CD4-positive, alpha-beta T cell (primary cell): ENCODE data around the gene ZNF469. TPM values are rescaled to one million over a fixed set of nuclear protein-coding genes. Genes with fewer than 3 reads are reported as not detected.

Experiments used
- ATAC-seq: fragments of 200-7000 bp; cut with Tn5 transposase; one replicate; pipeline ENCODE4 v1.10.0; 2022; ENCODE audit warnings: mild to moderate bottlenecking; ENCODE audit not compliant: poor library complexity
- CTCF ChIA-PET: fragments of 350-600 bp; sonication (Branson Sonifier 250); formaldehyde crosslinking; loops from one replicate; lab custom pipeline; 2021; ENCODE audit warnings: antibody characterized with exemption, inconsistent platforms; lab: Charles Lee
- POLR2A ChIA-PET: fragments of 350-600 bp; sonication (Branson Sonifier 250); formaldehyde crosslinking; loops from one replicate; lab custom pipeline; 2021; ENCODE audit warnings: antibody characterized with exemption, inconsistent platforms; lab: Charles Lee
- DNase-seq, 14 experiments: peaks; one replicate each; pipeline ENCODE4 v3.0.0-alpha.2; 2013 to 2020; ENCODE audit warnings: mixed read lengths in 2 of 14
- H3K27ac ChIP-seq, 2 donors: one replicate each; pipeline versions ENCODE4 v1.5.1 to v1.7.0; 2013; ENCODE audit warnings: low read length in 2 of 2, low read depth in 1 of 2, mild to moderate bottlenecking in 1 of 2
- H3K27me3 ChIP-seq, 2 experiments: 1 replicate in 1 of 2; 2 replicates in 1 of 2; pipeline versions ENCODE4 v1.6.1 to v1.7.0; 2013; ENCODE audit warnings: low read length in 2 of 2, control low read depth in 1 of 2, mild to moderate bottlenecking in 1 of 2, moderate library complexity in 1 of 2; ENCODE audit not compliant: insufficient read depth in 2 of 2, control insufficient read depth in 1 of 2
- H3K36me3 ChIP-seq: one replicate; pipeline ENCODE4 v1.6.1; 2013; ENCODE audit warnings: low read length, control low read depth; ENCODE audit not compliant: insufficient read depth
- H3K4me1 ChIP-seq: one replicate; pipeline ENCODE4 v1.6.1; 2013; ENCODE audit warnings: low read length, control low read depth; ENCODE audit not compliant: insufficient read depth
- H3K4me3 ChIP-seq: one replicate; pipeline ENCODE4 v1.5.1; 2013; ENCODE audit warnings: mild to moderate bottlenecking, low read length, moderate library complexity
- H3K9me3 ChIP-seq, 2 experiments: 1 replicate in 1 of 2; 2 replicates in 1 of 2; pipeline versions ENCODE4 v1.6.1 to v1.7.0; 2013; ENCODE audit warnings: low read length in 2 of 2, mild to moderate bottlenecking in 2 of 2, control low read depth in 1 of 2, moderate library complexity in 1 of 2; ENCODE audit not compliant: control insufficient read depth in 1 of 2, insufficient read depth in 1 of 2
- H3K27ac Mint-ChIP-seq: one replicate; pipeline ENCODE4 v1.8.0; 2020; ENCODE audit warnings: mixed read lengths
- H3K27me3 Mint-ChIP-seq: one replicate; pipeline ENCODE4 v1.8.0; 2021; ENCODE audit warnings: mixed read lengths
- H3K36me3 Mint-ChIP-seq: one replicate; pipeline ENCODE4 v1.8.0; 2021; ENCODE audit warnings: low read depth, mixed read lengths
- H3K4me1 Mint-ChIP-seq: one replicate; pipeline ENCODE4 v1.8.0; 2021; ENCODE audit warnings: low read depth, mixed read lengths
- H3K4me3 Mint-ChIP-seq: one replicate; pipeline ENCODE4 v1.8.0; 2020; ENCODE audit warnings: mild to moderate bottlenecking, mixed read lengths
- H3K9me3 Mint-ChIP-seq: one replicate; pipeline ENCODE4 v1.8.0; 2020; ENCODE audit warnings: mixed read lengths
- CTCF ChIP-seq: fragments of 200-600 bp; IDR thresholded peaks from one replicate; pipeline ENCODE4 v1.8.0; 2022; ENCODE audit warnings: antibody characterized with exemption, mild to moderate bottlenecking
- intact Hi-C, 2 experiments: fragments of 100-400 bp; cut with DNase I in 1 of 2; cut with micrococcal nuclease in 1 of 2; formaldehyde crosslinking; loops; one replicate each; pipeline versions ENCODE4 v1.15.1 to v1.9.0; 2023 to 2025; cut with DNase I, micrococcal nuclease
- total RNA-seq, 174 experiments: library from RNA in 2 of 174; stranded (reverse) in 2 of 174; gene quantifications; one replicate each; pipeline ENCODE4 v1.2.3 and lab custom pipeline; 2021 to 2026

The ZNF469 gene
- total RNA-seq, 2 experiments from 2014 or later, result 0.74 to 0.75 TPM

GRCh38 chr16:88413631-88414030 is 30.9 kb downstream of the ZNF469 start:
- H3K4me1 ChIP-seq, result no peaks in the 10 kb centered on the region
- H3K36me3 ChIP-seq, result no peaks in the 10 kb centered on the region
- H3K9me3 ChIP-seq, result no peaks in the 10 kb centered on the region
- H3K27me3 ChIP-seq, result peaks cover 0 to 3% of the 10 kb centered on the region in 2 experiments
- no peak overlapping the region for H3K4me3 ChIP-seq
- intact Hi-C loops, result no loop called here
- DNase-seq (no peak), ATAC-seq (no peak)
- H3K27ac Mint-ChIP-seq, result no peak overlapping the region
- TF ChIP-seq CTCF, result no peak
- POLR2A ChIA-PET, result no interaction called here
- no peak overlapping the region for H3K27ac ChIP-seq
- no peaks in the 10 kb centered on the region for H3K4me1 Mint-ChIP-seq
- CTCF ChIA-PET, result no interaction called here
- no peaks in the 10 kb centered on the region for H3K36me3 Mint-ChIP-seq
- no peak overlapping the region for H3K4me3 Mint-ChIP-seq
- no peaks in the 10 kb centered on the region for H3K9me3 Mint-ChIP-seq
- H3K27me3 Mint-ChIP-seq, result no peaks in the 10 kb centered on the region

- H3K4me1 Mint-ChIP-seq, result no peaks in the 10 kb centered on the region
- no peaks in the 10 kb centered on the region for H3K27me3 Mint-ChIP-seq
- TF ChIP-seq CTCF, result no peak
- H3K4me1 ChIP-seq, result no peaks in the 10 kb centered on the region
- no peak overlapping the region for H3K27ac Mint-ChIP-seq
- ChIA-PET CTCF (no interaction called here), POLR2A (no interaction called here)
- no peak overlapping the region for H3K27ac ChIP-seq
- peaks cover 0 to 3% of the 10 kb centered on the region in 2 experiments for H3K27me3 ChIP-seq
- no peaks in the 10 kb centered on the region for H3K9me3 ChIP-seq
- H3K36me3 Mint-ChIP-seq, result no peaks in the 10 kb centered on the region
- intact Hi-C loops, result no loop called here
- no peak for ATAC-seq
- no peaks in the 10 kb centered on the region for H3K9me3 Mint-ChIP-seq
- no peak overlapping the region for H3K4me3 Mint-ChIP-seq
- no peak overlapping the region for H3K4me3 ChIP-seq
- no peaks in the 10 kb centered on the region for H3K36me3 ChIP-seq
- DNase-seq, result no peak
These were observed 32.0 kb downstream of the ZNF469 start for GRCh38 chr16:88414521-88415380.

GRCh38 chr16:88415381-88415705 is 32.6 kb downstream of the ZNF469 start:
- DNase-seq, result no peak
- no peak for TF ChIP-seq CTCF
- ChIA-PET CTCF (no interaction called here), POLR2A (no interaction called here)
- Histone ChIP-seq H3K9me3 (no peaks in the 10 kb centered on the region), H3K4me1 (no peaks in the 10 kb centered on the region), H3K27ac (no peak overlapping the region), H3K36me3 (no peaks in the 10 kb centered on the region), H3K27me3 (peaks cover 0 to 3% of the 10 kb centered on the region in 2 experiments), H3K4me3 (no peak overlapping the region)
- Mint-ChIP-seq H3K4me1 (no peaks in the 10 kb centered on the region), H3K36me3 (no peaks in the 10 kb centered on the region), H3K27me3 (no peaks in the 10 kb centered on the region), H3K9me3 (no peaks in the 10 kb centered on the region), H3K4me3 (no peak overlapping the region), H3K27ac (no peak overlapping the region)
- intact Hi-C loops, result no loop called here
- ATAC-seq, result no peak
